PC-9 (cell line): Measurements from ENCODE around the gene PAM16. TPM values are rescaled to one million over a fixed set of nuclear protein-coding genes. Genes with fewer than 3 reads are reported as not detected.

Experiments used
- BruUV-seq: library from RNA; stranded (reverse); fragments of 400-500 nt; replicated peaks from 2 replicates; lab custom pipeline; 2021; lab: Mats Ljungman, UMichigan
- CTCF ChIA-PET: fragments of 300-600 bp; sonication (Branson Sonifier 250); formaldehyde crosslinking; loops from one replicate; lab custom pipeline; 2022; ENCODE audit warnings: antibody characterized with exemption; lab: Charles Lee
- POLR2A ChIA-PET: fragments of 300-600 bp; sonication (Branson Sonifier 250); formaldehyde crosslinking; loops from one replicate; lab custom pipeline; 2022; ENCODE audit warnings: antibody characterized with exemption; ENCODE audit not compliant: unreplicated experiment; lab: Charles Lee
- DNase-seq, 2 experiments: peaks; one replicate each; pipeline versions ENCODE4 v3.0.0 to v3.0.0-alpha.2; 2015 to 2022; ENCODE audit warnings: mixed read lengths in 1 of 2
- H2AFZ ChIP-seq: fragments of 200-600 bp; sonication (generic); 2 replicates; pipeline ENCODE4 v1.8.1; 2017; ENCODE audit warnings: antibody characterized with exemption
- H3F3A ChIP-seq: fragments of 200-600 bp; sonication (generic); 2 replicates; pipeline ENCODE4 v1.8.1; 2017; ENCODE audit warnings: antibody characterized with exemption, mild to moderate bottlenecking, low read depth; ENCODE audit not compliant: insufficient read depth
- H3K27ac ChIP-seq: fragments of 200-600 bp; sonication (generic); 2 replicates; pipeline ENCODE4 v1.6.1; 2016; ENCODE audit warnings: mixed run types
- H3K27me3 ChIP-seq: fragments of 200-600 bp; sonication (generic); 2 replicates; pipeline ENCODE4 v1.6.1; 2016; ENCODE audit warnings: low read depth, mixed run types; ENCODE audit not compliant: insufficient read depth
- H3K36me3 ChIP-seq: fragments of 200-600 bp; sonication (generic); 2 replicates; pipeline ENCODE4 v1.6.1; 2016; ENCODE audit warnings: low read depth, mixed run types
- H3K4me1 ChIP-seq: fragments of 200-600 bp; sonication (generic); replicated peaks from 2 replicates; pipeline ENCODE4 v1.6.1; 2016; ENCODE audit warnings: mixed run types; ENCODE audit not compliant: insufficient read depth
- H3K4me2 ChIP-seq: fragments of 200-600 bp; sonication (generic); 2 replicates; pipeline ENCODE4 v1.6.1; 2017; ENCODE audit warnings: mixed run types
- H3K4me3 ChIP-seq: fragments of 200-600 bp; sonication (generic); 2 replicates; pipeline ENCODE4 v1.6.1; 2016; ENCODE audit warnings: mixed run types
- H3K79me2 ChIP-seq: fragments of 200-600 bp; sonication (generic); 2 replicates; pipeline ENCODE4 v1.6.1; 2017; ENCODE audit warnings: low read depth, mixed run types
- H3K9me2 ChIP-seq: fragments of 200-600 bp; sonication (generic); 2 replicates; pipeline ENCODE4 v1.8.1; 2017; ENCODE audit warnings: mild to moderate bottlenecking; ENCODE audit not compliant: insufficient read depth
- H3K9me3 ChIP-seq: fragments of 200-600 bp; sonication (generic); 2 replicates; pipeline ENCODE4 v1.8.1; 2016; ENCODE audit warnings: low read depth; ENCODE audit not compliant: insufficient read depth
- H4K20me1 ChIP-seq: fragments of 200-600 bp; sonication (generic); 2 replicates; pipeline ENCODE4 v1.8.1; 2017; ENCODE audit not compliant: insufficient read depth
- EZH2 ChIP-seq: fragments of 200-600 bp; sonication (generic); IDR thresholded peaks from 2 replicates; pipeline ENCODE4 v1.8.0; 2017; ENCODE audit warnings: antibody characterized with exemption, low read depth
- intact Hi-C: fragments of 100-400 bp; cut with micrococcal nuclease; formaldehyde crosslinking; loops from one replicate; pipeline ENCODE4 v1.10.0; 2022; ENCODE audit not compliant: unreplicated experiment
- total RNA-seq: library from RNA; stranded (reverse); gene quantifications from 2 replicates; pipeline ENCODE4 v1.2.3, GENCODE V29; 2021
- TF ChIP-seq, protein P1 (sequence below): fragments of 200-600 bp; sonication (generic); conservative IDR thresholded peaks from 2 replicates; pipeline ENCODE4 v1.6.1; 2017; ENCODE audit warnings: mixed run types, antibody characterized with exemption, mild to moderate bottlenecking, moderate library complexity

The PAM16 gene
- total RNA-seq, 1 experiment from 2014 or later: 95.9 TPM

DNA sequence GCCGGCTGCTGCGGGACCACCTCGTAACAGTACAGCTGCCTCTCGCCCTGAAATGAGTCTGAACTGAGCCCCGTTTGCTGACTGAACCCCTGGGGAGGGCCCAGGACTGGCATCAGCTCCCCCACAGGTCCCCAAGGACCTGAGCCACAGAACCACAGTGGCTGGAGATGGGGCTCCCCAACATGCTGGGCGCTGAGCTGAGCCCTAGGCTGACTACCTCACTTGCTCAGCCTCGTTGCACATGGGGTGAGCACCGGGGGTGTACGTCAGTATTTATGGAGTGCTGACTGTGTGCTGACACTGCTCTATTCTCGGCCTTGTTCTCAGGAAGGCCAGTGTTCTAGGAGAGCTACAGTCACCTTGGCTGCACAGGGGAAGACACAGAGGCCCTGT, 13.9 kb upstream of the PAM16 start:
- H3K4me3 ChIP-seq: no peak overlapping the region
- ChIA-PET CTCF (no interaction called here), POLR2A (no interaction called here)
- H3K9me3 ChIP-seq: no peaks in the 10 kb centered on the region
- H3K79me2 ChIP-seq: no peaks in the 10 kb centered on the region
- no peaks in the 10 kb centered on the region for H4K20me1 ChIP-seq
- no TSS peak for BruUV-seq
- H3K27ac ChIP-seq: no peak overlapping the region
- peaks cover 37% of the 10 kb centered on the region for H3K4me1 ChIP-seq
- DNase-seq: no peak
- H3K36me3 ChIP-seq: no peaks in the 10 kb centered on the region
- TF ChIP-seq, protein P1, sequence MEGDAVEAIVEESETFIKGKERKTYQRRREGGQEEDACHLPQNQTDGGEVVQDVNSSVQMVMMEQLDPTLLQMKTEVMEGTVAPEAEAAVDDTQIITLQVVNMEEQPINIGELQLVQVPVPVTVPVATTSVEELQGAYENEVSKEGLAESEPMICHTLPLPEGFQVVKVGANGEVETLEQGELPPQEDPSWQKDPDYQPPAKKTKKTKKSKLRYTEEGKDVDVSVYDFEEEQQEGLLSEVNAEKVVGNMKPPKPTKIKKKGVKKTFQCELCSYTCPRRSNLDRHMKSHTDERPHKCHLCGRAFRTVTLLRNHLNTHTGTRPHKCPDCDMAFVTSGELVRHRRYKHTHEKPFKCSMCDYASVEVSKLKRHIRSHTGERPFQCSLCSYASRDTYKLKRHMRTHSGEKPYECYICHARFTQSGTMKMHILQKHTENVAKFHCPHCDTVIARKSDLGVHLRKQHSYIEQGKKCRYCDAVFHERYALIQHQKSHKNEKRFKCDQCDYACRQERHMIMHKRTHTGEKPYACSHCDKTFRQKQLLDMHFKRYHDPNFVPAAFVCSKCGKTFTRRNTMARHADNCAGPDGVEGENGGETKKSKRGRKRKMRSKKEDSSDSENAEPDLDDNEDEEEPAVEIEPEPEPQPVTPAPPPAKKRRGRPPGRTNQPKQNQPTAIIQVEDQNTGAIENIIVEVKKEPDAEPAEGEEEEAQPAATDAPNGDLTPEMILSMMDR: no peak
- TF ChIP-seq EZH2: no peak
- no peaks in the 10 kb centered on the region for H3K27me3 ChIP-seq
- H3K4me2 ChIP-seq: no peak overlapping the region
- no peak overlapping the region for H2AFZ ChIP-seq
- intact Hi-C loops: no loop called here
- H3K9me2 ChIP-seq: no peaks in the 10 kb centered on the region
- peaks cover 22% of the 10 kb centered on the region; the same call in 1 of the 2 replicates for H3F3A ChIP-seq

DNA sequence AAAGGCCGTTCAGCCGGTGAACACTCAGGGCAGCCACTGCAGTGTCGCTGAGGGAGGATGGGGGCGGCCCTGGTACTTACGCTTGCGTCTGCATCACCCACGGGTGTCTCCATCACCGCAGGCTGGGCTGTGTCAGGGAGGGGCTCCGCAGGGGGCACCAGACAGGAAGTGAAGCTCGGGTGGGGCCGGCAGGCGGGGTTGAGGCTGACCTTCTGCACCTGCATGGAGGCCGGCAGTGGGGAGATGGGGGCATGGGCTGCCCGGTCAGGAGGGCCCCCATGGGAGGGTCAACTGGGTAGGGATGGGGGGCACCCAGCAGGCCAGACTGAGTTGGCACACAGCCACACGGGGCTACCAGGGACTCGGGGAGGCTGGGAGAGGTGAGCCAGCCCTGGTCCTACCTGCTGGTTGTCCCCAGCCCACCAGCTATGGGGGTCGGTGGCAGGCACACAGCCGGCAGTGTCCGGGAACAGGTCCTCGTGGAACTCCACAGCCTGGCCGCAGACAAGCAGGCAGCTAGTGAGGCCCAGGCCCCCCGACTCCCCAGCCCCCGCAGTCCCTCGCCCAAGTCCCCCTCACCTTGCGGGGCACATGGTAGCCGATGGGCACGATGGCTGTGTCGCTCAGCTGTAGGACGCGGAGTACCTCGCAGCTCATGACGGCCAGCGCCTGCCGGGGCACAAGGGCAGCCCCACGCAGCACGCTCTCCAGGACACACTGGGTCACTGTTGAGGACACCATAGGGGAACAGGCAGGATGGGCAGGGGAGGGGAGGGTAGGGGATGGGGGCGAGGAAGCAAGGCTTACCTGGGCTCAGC, 13.3 kb upstream of the PAM16 start:
- Histone ChIP-seq H3K4me3 (no peak overlapping the region), H3K4me1 (peaks cover 31% of the 10 kb centered on the region), H3K27ac (no peak overlapping the region), H3K9me2 (no peaks in the 10 kb centered on the region), H4K20me1 (no peaks in the 10 kb centered on the region), H3K9me3 (no peaks in the 10 kb centered on the region), H3K27me3 (no peaks in the 10 kb centered on the region), H3K4me2 (no peak overlapping the region), H3K79me2 (no peaks in the 10 kb centered on the region), H2AFZ (no peak overlapping the region), H3K36me3 (no peaks in the 10 kb centered on the region), H3F3A (peaks cover 22% of the 10 kb centered on the region; the same call in 1 of the 2 replicates)
- intact Hi-C loops: no loop called here
- no peak for TF ChIP-seq EZH2
- TF ChIP-seq, protein P1: no peak
- no peak for DNase-seq
- ChIA-PET CTCF (no interaction called here), POLR2A (interaction anchor here (0.7 kb wide), 1 partner anchor 41 kb away, joined by 3 read pairs; no protein-coding TSS in a partner anchor)
- BruUV-seq: no TSS peak

DNA sequence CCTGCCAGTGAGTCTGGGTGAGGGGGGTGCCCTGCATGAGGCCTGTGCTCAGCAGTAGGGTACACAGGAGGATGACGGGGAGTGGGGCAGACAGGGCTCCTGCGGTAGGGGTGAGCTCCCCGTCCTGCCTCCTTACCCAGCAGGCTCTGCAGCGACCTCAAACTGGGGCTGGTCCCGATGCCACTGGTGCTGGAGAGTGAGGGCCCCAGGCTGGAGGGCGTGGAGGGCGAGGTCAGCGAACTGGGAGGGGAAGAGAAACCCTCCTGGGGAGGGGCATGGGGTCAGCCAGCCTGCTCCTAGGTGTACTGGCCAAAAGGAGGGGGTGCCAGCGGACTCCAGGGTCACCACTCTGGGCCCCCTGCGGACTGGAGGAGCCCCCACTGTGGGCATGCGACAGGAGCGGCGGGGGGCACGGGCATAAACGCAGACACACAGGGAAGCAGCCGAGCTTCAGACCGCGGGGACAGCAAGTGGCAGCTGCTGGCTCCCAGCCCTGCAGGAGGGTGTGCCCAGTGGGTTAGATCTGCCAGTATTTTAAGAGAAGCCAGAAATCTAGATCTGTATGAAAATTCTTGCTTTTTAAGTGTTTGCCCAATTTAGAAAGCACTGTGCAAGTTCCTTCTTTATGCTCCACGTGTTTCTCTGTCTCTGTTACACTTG, 11.5 kb upstream of the PAM16 start:
- no peaks in the 10 kb centered on the region for H3K36me3 ChIP-seq
- DNase-seq: no peak

More for the DNA sequence above, 11.5 kb upstream of the PAM16 start:
- Histone ChIP-seq H3K9me3 (no peaks in the 10 kb centered on the region), H2AFZ (no peak overlapping the region), H3K4me2 (no peak overlapping the region), H3K79me2 (no peaks in the 10 kb centered on the region), H3K27ac (no peak overlapping the region), H3K4me1 (peaks cover 13% of the 10 kb centered on the region), H3K4me3 (no peak overlapping the region), H3K27me3 (no peaks in the 10 kb centered on the region), H4K20me1 (no peaks in the 10 kb centered on the region), H3F3A (peaks cover 10% of the 10 kb centered on the region; the same call in 1 of the 2 replicates), H3K9me2 (no peaks in the 10 kb centered on the region)
- ChIA-PET CTCF (no interaction called here), POLR2A (no interaction called here)
- no peak for TF ChIP-seq EZH2
- TF ChIP-seq, protein P1: no peak
- BruUV-seq: no TSS peak
- intact Hi-C loops: no loop called here
